Measurements from ENCODE around the gene AFAP1L1.

DNA sequence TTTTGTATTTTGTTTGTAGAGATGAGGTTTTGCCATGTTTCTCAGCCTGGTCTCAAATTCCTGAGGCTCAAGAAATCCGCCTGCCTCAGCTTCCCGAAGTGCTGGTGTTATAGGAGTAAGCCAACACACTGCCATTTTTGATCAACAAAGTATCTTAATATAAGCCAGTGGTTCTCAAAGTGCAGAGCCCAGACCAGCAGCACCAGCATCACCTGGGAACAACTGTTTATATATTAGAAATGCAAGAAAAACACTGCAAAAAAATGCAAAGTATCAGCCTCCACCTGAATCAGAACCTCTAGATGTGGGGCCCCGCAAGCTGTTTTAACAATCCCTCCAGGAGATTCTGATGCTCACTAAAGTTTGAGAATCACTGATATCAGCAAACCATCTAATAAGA lies 101.3 kb downstream of the AFAP1L1 start:
- TF ChIP-seq BRCA1 (IDR thresholded peaks at IDR 0.05; ENCODE audit: low read depth, low read length) (no peak), POLR2AphosphoS5 (IDR thresholded peaks at IDR 0.05; ENCODE audit: low read length) (no peak), GATAD2B (conservative IDR thresholded peaks at IDR 0.05; ENCODE audit: low read depth) (no peak), RB1 (IDR thresholded peaks at IDR 0.05; ENCODE audit: borderline replicate concordance) (no peak), KLF5 (IDR thresholded peaks at IDR 0.05; ENCODE audit: partially characterized antibody) (no peak), MYC (IDR thresholded peaks at IDR 0.05; ENCODE audit: insufficient read depth, insufficient read length, insufficient replicate concordance, low read length, severe bottlenecking) (no peak), SMC3 (IDR thresholded peaks at IDR 0.05; ENCODE audit: borderline replicate concordance, low read length) (no peak), EZH2 (IDR thresholded peaks at IDR 0.05; ENCODE audit: borderline replicate concordance, control insufficient read depth, low read depth, low read length) (no peak), CBFB (IDR thresholded peaks at IDR 0.05; ENCODE audit: low read depth) (no peak), EP300 (IDR thresholded peaks at IDR 0.05; ENCODE audit: borderline replicate concordance in 1 of 2, control insufficient read depth in 1 of 2, low read depth in 2 of 2, low read length in 2 of 2) (no peak)
- TF ChIP-seq, protein P1, sequence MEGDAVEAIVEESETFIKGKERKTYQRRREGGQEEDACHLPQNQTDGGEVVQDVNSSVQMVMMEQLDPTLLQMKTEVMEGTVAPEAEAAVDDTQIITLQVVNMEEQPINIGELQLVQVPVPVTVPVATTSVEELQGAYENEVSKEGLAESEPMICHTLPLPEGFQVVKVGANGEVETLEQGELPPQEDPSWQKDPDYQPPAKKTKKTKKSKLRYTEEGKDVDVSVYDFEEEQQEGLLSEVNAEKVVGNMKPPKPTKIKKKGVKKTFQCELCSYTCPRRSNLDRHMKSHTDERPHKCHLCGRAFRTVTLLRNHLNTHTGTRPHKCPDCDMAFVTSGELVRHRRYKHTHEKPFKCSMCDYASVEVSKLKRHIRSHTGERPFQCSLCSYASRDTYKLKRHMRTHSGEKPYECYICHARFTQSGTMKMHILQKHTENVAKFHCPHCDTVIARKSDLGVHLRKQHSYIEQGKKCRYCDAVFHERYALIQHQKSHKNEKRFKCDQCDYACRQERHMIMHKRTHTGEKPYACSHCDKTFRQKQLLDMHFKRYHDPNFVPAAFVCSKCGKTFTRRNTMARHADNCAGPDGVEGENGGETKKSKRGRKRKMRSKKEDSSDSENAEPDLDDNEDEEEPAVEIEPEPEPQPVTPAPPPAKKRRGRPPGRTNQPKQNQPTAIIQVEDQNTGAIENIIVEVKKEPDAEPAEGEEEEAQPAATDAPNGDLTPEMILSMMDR (IDR thresholded peaks at IDR 0.05 in 2 of 3, conservative IDR thresholded peaks at IDR 0.05 in 1 of 3; ENCODE audit: control insufficient read depth in 2 of 3, extremely low read depth in 1 of 3, insufficient read depth in 1 of 3, low read depth in 3 of 3, low read length in 3 of 3), result no peak

Measured in GM12878 (cell line).